Activated CD4-positive, alpha-beta T cell treated with anti-CD3 and anti-CD28 coated beads, Interleukin-10, Interleukin-2, amounts not matched to agents 100 ng/mL and 50 ng/mL, durations not matched to agents 16 hours and 8 hours (primary cell): ENCODE measurements around the gene FALEC.

Source experiments
- DNase-seq: peaks from one replicate; pipeline ENCODE4 v3.0.0-alpha.2; 2020

FALEC gene

DNA sequence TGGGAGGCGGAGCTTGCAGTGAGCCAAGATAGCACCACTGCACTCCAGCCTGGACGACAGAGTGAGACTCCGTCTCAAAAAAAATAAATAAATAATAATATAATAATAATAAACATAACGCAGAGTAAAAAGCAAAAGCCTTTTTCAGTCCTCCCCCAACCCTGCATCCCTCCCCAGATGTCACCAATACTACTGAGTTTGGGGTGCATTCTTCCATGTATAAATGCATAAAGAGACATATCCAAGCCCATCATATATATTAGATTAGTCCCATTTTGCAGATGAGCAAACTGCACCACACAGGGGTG is 32.7 kb downstream of the FALEC start:
- DNase-seq: no peak

- peak; percentile 40 for DNase-seq
These were observed 33.3 kb downstream of the FALEC start, which contains the start of gene ADAMTSL4 for GRCh38 chr1:150548632-150549495. Gene ADAMTSL4 (plus strand): TSS chr1:150549408. CDS start chr1:150552289, 2,881 bp downstream.

DNA sequence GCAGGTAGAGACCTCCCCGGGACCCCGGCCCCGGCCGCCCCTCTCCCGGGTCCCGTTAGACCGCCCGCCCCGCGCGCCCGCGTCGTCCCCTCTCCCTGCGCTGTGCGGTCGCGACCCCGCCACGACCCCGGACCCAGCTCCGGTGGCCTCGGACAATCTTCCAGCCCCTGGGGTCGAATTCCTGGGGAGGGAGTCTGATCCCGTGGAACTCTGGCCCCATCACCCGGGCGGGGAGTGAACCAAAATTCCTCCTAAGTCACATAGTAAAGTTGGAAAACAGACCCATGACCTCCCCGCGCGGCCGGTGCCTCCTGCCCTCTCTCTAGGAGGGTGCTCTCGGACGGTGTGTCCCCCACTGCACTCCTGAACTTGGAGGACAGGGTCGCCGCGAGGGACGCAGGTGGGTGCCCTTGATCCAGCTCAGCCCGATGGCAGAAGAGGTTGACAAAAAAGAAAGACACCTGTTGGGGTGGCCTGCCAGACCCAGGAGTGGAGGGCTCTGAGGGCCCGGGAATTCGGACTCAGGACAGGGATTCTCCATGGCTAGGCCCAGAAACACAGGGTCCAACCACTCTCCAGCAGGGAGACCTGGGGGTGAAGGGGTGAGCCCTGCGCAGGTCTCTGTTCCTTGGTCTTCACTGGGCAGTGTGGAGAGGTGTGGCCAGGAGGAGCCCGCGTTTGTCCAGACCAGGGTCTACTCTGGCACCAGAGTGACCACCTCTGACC is 34.1 kb downstream of the FALEC start:
- DNase-seq: no peak

GRCh38 chr1:150550222-150551050 is 34.9 kb downstream of the FALEC start:
- no peak for DNase-seq

GRCh38 chr1:150551051-150551783 is 35.7 kb downstream of the FALEC start:
- DNase-seq: no peak

DNA sequence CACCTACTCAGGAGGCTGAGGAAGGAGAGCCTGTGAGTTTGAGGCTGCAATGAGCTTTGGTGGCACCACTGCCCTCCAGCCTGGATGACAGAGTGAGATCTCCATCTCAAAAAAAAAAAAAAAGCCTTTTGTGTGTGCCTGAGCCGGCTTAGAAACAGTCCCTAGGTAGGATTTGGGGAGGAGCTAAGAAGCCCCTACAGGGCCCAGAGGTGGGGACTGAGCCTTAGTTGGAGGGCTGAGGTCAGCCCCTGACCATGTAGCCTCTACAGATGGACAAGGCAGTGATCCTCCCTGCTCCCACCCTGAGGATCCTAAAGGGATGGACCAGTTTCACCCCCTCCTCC is 36.2 kb downstream of the FALEC start:
- no peak for DNase-seq

DNA sequence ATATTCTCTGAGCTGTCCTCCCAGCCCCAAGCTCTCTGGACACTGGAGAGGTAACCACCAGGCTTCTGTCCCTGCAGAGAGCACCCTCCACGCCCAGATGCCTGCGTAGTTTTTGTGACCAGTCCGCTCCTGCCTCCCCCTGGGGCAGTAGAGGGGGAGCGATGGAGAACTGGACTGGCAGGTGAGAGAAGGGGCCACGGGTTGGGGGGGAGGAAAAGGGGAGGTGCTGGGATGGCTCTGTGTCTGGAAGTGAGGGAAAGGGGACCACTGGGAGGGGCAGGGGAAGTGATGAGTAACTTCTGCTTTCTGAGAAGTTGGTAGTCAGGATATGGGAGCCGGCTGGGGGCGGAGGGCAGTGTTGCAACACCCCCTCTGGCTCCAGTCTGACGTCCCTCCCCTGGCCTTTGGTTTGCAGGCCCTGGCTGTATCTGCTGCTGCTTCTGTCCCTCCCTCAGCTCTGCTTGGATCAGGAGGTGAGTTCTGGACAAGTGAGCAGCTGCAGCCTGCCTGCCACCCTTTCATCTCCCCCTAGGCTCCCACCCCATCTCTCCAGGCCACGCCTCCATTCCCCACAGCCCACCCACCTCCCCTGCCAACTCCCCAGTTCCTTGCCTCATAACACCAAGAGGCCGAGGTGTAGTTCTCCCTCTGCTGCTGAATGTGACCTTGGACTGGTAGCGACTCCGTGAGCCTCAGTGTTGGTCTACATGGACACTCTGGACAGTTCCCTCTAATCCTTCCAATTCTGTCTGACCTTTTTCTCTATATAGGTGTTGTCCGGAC is 36.8 kb downstream of the FALEC start:
- peak; percentile 47 for DNase-seq

- no peak for DNase-seq
These were observed 37.3 kb downstream of the FALEC start for GRCh38 chr1:150552911-150553289.

DNA sequence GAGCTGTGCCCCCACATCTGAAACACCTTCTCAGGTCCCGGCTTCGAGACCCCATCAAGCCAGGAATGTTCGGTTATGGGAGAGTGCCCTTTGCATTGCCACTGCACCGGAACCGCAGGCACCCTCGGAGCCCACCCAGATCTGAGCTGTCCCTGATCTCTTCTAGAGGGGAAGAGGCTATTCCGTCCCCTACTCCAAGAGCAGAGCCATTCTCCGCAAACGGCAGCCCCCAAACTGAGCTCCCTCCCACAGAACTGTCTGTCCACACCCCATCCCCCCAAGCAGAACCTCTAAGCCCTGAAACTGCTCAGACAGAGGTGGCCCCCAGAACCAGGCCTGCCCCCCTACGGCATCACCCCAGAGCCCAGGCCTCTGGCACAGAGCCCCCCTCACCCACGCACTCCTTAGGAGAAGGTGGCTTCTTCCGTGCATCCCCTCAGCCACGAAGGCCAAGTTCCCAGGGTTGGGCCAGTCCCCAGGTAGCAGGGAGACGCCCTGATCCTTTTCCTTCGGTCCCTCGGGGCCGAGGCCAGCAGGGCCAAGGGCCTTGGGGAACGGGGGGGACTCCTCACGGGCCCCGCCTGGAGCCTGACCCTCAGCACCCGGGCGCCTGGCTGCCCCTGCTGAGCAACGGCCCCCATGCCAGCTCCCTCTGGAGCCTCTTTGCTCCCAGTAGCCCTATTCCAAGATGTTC is 38.0 kb downstream of the FALEC start:
- no peak for DNase-seq

- DNase-seq: no peak
These were observed 38.5 kb downstream of the FALEC start for GRCh38 chr1:150554086-150554452.

DNA sequence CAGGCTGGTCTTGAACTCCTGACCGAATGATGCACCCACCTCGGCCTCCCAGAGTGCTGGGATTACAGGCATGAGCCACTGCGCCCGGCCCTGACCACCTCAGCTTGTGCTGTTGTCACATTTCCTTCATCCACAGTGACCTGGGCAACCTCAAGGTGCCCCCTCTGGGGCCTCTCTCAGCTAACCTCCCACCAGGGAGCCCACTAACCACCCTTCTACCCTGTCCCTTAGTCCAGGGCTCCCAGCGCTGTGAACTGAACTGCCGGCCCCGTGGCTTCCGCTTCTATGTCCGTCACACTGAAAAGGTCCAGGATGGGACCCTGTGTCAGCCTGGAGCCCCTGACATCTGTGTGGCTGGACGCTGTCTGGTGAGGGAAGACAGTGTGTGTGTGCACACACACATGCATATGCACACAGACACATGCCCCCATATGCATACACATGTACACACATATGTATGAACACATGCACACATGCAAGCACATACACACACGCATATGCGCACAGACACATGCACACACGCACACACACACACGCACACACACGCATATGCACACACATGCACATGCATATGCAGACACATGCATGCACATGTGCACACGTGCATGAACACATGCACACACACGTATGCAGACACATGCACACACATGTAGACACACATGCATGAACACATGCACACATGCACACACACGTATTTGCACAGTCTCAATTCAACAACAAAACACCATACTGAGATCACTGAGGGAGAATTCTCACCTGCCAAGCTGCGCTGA is 39.8 kb downstream of the FALEC start:
- no peak for DNase-seq

DNA sequence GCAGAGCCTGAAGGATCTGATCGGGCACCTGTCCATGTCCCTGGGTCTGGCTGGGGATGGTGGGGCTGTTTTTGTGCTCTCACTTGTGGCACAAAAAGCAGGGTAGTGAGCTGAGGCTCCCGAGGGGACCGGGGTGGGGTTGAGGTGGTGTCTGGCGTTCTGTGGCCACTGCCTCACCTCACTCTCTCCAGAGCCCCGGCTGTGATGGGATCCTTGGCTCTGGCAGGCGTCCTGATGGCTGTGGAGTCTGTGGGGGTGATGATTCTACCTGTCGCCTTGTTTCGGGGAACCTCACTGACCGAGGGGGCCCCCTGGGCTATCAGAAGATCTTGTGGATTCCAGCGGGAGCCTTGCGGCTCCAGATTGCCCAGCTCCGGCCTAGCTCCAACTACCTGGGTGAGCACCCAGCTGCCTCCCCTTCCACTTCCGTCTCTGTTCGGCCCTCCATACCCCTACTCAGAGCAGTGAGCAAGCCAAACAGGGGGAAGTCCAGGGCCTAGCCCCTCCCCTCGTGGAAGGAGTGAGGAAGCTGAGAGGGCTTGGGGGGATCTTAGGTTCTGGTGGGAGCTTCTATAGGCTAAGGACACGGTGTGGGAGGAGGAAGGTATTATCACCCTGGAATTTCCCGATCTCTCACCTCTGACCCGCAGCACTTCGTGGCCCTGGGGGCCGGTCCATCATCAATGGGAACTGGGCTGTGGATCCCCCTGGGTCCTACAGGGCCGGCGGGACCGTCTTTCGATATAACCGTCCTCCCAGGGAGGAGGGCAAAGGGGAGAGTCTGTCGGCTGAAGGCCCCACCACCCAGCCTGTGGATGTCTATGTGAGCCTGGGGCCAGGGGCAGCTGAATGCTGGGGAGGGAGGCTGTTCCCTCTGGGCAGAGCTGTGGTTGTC is 40.7 kb downstream of the FALEC start:
- no peak for DNase-seq

DNA sequence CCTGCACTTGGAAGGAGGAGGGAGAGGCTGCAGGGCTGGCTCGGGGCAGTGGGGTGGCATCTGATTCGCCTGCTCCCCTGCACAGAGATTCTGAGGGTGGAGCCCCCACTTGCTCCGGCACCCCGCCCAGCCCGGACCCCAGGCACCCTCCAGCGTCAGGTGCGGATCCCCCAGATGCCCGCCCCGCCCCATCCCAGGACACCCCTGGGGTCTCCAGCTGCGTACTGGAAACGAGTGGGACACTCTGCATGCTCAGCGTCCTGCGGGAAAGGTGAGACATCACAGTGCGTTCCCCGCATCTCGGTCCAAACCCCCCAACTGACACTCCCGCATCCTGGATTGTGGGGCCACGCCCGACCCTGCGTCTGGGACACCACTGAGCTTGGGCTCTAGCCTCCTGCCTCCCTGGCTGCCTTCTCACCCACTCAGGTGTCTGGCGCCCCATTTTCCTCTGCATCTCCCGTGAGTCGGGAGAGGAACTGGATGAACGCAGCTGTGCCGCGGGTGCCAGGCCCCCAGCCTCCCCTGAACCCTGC is 41.6 kb downstream of the FALEC start:
- DNase-seq: no peak

DNA sequence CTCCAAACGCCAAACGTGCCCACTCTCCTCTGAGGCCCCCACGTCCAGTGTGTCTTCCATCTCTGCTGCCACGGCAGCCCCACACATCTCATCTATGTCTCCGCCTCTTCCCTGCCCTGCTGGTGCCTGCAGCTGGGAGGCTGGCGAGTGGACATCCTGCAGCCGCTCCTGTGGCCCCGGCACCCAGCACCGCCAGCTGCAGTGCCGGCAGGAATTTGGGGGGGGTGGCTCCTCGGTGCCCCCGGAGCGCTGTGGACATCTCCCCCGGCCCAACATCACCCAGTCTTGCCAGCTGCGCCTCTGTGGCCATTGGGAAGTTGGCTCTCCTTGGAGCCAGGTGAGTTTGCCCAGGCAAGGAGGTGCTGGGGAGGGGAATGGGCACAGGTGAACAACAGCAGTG is 42.3 kb downstream of the FALEC start:
- no peak for DNase-seq

DNA sequence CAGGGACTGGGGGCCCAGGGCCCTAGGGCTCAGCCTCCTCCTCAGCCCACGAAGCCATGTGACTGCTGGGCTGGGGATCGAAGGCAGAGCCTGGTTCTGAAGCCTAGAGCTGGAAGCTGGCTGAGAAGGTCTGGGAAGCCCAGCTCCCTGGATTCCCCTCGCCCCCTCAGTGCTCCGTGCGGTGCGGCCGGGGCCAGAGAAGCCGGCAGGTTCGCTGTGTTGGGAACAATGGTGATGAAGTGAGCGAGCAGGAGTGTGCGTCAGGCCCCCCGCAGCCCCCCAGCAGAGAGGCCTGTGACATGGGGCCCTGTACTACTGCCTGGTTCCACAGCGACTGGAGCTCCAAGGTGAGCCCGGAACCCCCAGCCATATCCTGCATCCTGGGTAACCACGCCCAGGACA is 42.8 kb downstream of the FALEC start:
- no peak for DNase-seq

GRCh38 chr1:150558761-150559655 is 43.5 kb downstream of the FALEC start:
- DNase-seq: no peak

DNA sequence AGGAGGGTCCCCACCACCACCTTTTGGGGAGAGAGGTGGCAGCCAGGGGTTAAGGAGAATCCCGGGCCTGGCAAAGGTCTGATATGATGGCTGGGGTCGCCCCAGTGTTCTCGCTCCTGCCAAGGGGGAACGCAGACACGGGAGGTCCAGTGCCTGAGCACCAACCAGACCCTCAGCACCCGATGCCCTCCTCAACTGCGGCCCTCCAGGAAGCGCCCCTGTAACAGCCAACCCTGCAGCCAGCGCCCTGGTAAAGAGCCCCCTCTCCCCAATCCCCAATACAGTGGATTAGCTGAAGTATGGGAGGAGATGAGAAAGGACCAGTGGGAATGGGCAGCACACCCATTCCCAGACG is 44.1 kb downstream of the FALEC start:
- no peak for DNase-seq

GRCh38 chr1:150560011-150560438 is 44.5 kb downstream of the FALEC start:
- DNase-seq: peak; percentile 84
